Measurements from ENCODE around the gene CDKL1.

CDKL1 gene

DNA sequence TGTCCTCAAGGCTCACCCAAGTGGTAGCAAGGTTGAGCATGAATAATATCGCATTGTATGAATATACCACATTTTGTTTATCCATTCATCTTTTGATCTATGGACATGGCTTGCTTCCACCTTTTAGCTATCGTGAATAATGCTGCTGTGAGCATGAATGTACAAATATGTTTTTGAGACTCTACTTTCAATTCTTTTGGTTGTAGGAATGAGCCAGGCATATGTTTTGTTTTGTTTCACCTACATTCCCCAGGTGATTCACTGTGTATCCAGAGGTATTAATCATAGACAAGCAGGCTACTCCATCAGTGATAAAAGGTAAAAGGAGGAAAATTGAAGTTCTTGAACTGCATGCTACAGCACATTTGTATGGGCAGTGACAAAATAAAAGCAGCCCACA, 35.8 kb downstream of the CDKL1 start:
- H3K4me1 ChIP-seq (ENCODE audit: insufficient read depth, low read length, severe bottlenecking), result peaks cover 20% of the 10 kb centered on the region
- no peak overlapping the region for H3K4me3 ChIP-seq (ENCODE audit: low read depth, low read length, poor library complexity, severe bottlenecking)
- H3K36me3 ChIP-seq (ENCODE audit: insufficient read depth, low read length), result no peaks in the 10 kb centered on the region
- no peaks in the 10 kb centered on the region for H3K9me3 ChIP-seq (ENCODE audit: low read length)
- H3K27me3 ChIP-seq (ENCODE audit: insufficient read depth, low read length), result no peaks in the 10 kb centered on the region
- H3F3A ChIP-seq (ENCODE audit: insufficient read depth, low read length), result no peaks in the 10 kb centered on the region
- no peaks in the 10 kb centered on the region for H3K9me2 ChIP-seq (ENCODE audit: low read depth, low read length)
- no peaks in the 10 kb centered on the region for H3K79me2 ChIP-seq (ENCODE audit: insufficient read depth, low read length)
- no peak overlapping the region for H3K9ac ChIP-seq (ENCODE audit: low read length)
- no peaks in the 10 kb centered on the region for H4K20me1 ChIP-seq (ENCODE audit: insufficient read depth, low read length)
- H3K27ac ChIP-seq (ENCODE audit: low read depth, low read length, poor library complexity, severe bottlenecking), result no peak overlapping the region
- H3K4me2 ChIP-seq (ENCODE audit: low read length), result no peak overlapping the region
- H2AFZ ChIP-seq (ENCODE audit: low read length), result no peak overlapping the region
- no peak for TF ChIP-seq EZH2 (IDR thresholded peaks at IDR 0.05; ENCODE audit: borderline replicate concordance, low read length)
- TF ChIP-seq, protein P1, sequence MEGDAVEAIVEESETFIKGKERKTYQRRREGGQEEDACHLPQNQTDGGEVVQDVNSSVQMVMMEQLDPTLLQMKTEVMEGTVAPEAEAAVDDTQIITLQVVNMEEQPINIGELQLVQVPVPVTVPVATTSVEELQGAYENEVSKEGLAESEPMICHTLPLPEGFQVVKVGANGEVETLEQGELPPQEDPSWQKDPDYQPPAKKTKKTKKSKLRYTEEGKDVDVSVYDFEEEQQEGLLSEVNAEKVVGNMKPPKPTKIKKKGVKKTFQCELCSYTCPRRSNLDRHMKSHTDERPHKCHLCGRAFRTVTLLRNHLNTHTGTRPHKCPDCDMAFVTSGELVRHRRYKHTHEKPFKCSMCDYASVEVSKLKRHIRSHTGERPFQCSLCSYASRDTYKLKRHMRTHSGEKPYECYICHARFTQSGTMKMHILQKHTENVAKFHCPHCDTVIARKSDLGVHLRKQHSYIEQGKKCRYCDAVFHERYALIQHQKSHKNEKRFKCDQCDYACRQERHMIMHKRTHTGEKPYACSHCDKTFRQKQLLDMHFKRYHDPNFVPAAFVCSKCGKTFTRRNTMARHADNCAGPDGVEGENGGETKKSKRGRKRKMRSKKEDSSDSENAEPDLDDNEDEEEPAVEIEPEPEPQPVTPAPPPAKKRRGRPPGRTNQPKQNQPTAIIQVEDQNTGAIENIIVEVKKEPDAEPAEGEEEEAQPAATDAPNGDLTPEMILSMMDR (IDR thresholded peaks at IDR 0.05; ENCODE audit: low read length), result no peak

DNA sequence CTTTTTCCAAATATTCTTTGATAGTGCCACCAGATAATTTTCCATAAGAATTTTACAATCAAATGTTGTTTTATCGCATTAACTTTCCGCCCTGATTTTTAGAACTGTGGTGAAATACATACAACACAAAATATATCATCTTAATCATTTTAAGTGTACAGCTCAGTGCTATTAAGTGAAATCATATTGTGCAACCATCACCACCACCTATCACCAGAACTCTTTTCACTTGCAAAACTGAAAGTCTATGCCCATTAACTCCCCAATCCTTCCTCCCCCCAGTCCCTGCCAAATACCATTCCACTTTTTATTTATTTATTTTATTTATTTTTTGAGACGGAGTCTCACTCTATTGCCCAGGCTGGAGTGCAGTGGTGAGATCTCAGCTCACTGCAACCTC, 36.6 kb downstream of the CDKL1 start:
- no peaks in the 10 kb centered on the region for H3K9me3 ChIP-seq (ENCODE audit: low read length)
- H3K36me3 ChIP-seq (ENCODE audit: insufficient read depth, low read length), result no peaks in the 10 kb centered on the region
- H3K9ac ChIP-seq (ENCODE audit: low read length), result no peak overlapping the region
- H4K20me1 ChIP-seq (ENCODE audit: insufficient read depth, low read length), result no peaks in the 10 kb centered on the region
- H3K4me2 ChIP-seq (ENCODE audit: low read length), result no peak overlapping the region
- no peak overlapping the region for H3K27ac ChIP-seq (ENCODE audit: low read depth, low read length, poor library complexity, severe bottlenecking)
- TF ChIP-seq, protein P1 (IDR thresholded peaks at IDR 0.05; ENCODE audit: low read length), result no peak
- no peak for TF ChIP-seq EZH2 (IDR thresholded peaks at IDR 0.05; ENCODE audit: borderline replicate concordance, low read length)
- no peaks in the 10 kb centered on the region for H3K79me2 ChIP-seq (ENCODE audit: insufficient read depth, low read length)
- no peak overlapping the region for H3K4me3 ChIP-seq (ENCODE audit: low read depth, low read length, poor library complexity, severe bottlenecking)
- H3K27me3 ChIP-seq (ENCODE audit: insufficient read depth, low read length), result no peaks in the 10 kb centered on the region
- no peaks in the 10 kb centered on the region for H3F3A ChIP-seq (ENCODE audit: insufficient read depth, low read length)
- H2AFZ ChIP-seq (ENCODE audit: low read length), result no peak overlapping the region
- H3K9me2 ChIP-seq (ENCODE audit: low read depth, low read length), result no peaks in the 10 kb centered on the region
- H3K4me1 ChIP-seq (ENCODE audit: insufficient read depth, low read length, severe bottlenecking), result peaks cover 20% of the 10 kb centered on the region

DNA sequence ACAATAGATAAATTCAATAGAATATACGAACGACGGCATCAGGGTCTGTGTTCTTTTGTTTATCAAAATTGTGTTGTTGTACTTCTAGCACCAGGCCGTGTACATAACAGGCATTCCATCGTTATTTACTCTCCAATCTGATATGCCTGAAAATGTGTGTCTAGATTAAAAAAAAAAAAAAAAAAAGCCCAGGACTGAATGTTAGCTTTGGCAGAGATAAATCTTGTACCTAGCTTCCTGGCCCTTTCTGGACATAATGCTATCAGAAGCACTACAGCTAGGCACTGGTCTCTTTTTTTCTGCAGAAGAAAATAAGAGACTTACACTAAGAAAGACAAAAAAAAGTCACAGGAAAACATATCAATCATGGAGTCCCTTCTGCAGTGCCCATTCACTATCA, 37.0 kb downstream of the CDKL1 start:
- Histone ChIP-seq H3K9me3 (ENCODE audit: low read length) (no peaks in the 10 kb centered on the region), H3K4me3 (ENCODE audit: low read depth, low read length, poor library complexity, severe bottlenecking) (no peak overlapping the region), H3F3A (ENCODE audit: insufficient read depth, low read length) (no peaks in the 10 kb centered on the region), H3K9ac (ENCODE audit: low read length) (no peak overlapping the region), H3K79me2 (ENCODE audit: insufficient read depth, low read length) (no peaks in the 10 kb centered on the region), H3K36me3 (ENCODE audit: insufficient read depth, low read length) (no peaks in the 10 kb centered on the region), H2AFZ (ENCODE audit: low read length) (no peak overlapping the region), H3K4me2 (ENCODE audit: low read length) (no peak overlapping the region), H3K27me3 (ENCODE audit: insufficient read depth, low read length) (no peaks in the 10 kb centered on the region), H3K4me1 (ENCODE audit: insufficient read depth, low read length, severe bottlenecking) (peaks cover 19% of the 10 kb centered on the region), H4K20me1 (ENCODE audit: insufficient read depth, low read length) (no peaks in the 10 kb centered on the region), H3K27ac (ENCODE audit: low read depth, low read length, poor library complexity, severe bottlenecking) (no peak overlapping the region), H3K9me2 (ENCODE audit: low read depth, low read length) (no peaks in the 10 kb centered on the region)
- TF ChIP-seq EZH2 (IDR thresholded peaks at IDR 0.05; ENCODE audit: borderline replicate concordance, low read length), result no peak
- TF ChIP-seq, protein P1 (IDR thresholded peaks at IDR 0.05; ENCODE audit: low read length), result no peak
